Inferior parietal cortex (tissue), 1 donor: ENCODE measurements around the gene TUT4.
A peak's percentile ranks its signal among the peaks of the same experiment; 100 is the strongest.

ENCODE experiments used
- DNase-seq: peaks from one replicate; pipeline ENCODE4 v3.0.0-alpha.2; 2016; ENCODE audit errors: extremely low spot score

Gene TUT4

DNA sequence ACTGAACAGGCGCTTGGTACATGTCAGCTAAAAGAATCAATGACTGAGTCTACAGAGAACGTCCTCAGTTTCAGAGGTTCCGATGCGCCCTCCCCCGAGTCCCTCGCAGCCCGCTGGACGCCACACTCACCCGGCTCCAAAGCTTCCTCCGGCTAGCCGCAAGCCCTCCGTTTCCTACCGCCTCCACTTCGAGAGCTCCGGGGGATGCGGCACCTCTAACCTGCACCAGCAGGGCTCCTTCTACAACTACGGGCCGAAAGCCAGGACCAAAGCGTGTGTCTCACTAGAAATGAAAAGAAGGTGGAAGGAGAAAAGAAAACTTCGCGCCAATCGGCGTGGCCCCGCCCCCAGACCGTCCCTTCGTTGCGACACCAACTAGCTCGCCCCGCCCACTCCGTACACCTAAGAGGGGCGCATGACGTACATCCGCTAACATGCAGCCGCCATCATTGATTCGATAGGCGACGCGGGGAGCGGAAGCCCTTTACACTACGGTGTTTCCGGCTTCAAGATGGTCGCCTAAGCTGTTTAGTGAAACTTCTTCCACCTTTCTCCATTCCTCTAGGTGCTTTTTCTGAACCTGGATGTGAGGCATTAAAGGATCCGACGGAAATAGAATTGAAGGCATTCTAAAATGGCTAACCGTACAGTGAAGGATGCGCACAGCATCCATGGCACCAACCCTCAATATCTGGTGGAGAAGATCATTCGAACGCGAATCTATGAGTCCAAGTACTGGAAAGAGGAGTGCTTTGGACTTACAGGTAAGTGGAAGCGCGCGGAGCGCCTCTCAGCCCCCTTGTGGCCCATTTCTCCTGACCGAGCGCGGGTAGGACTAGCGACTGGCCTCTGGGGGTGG is 148.5 kb downstream of the TUT4 start, which contains the start of the genes ORC1 and PRPF38A:
Gene ORC1 (minus strand): TSS at position 308 of the 859 bp plus-strand sequence. CDS start 2,200 bp downstream, outside the sequence.
Gene PRPF38A (plus strand): TSS at position 487 of the 859 bp plus-strand sequence. CDS start 148 bp downstream, at position 635.
- DNase-seq = peak; percentile 99

DNA sequence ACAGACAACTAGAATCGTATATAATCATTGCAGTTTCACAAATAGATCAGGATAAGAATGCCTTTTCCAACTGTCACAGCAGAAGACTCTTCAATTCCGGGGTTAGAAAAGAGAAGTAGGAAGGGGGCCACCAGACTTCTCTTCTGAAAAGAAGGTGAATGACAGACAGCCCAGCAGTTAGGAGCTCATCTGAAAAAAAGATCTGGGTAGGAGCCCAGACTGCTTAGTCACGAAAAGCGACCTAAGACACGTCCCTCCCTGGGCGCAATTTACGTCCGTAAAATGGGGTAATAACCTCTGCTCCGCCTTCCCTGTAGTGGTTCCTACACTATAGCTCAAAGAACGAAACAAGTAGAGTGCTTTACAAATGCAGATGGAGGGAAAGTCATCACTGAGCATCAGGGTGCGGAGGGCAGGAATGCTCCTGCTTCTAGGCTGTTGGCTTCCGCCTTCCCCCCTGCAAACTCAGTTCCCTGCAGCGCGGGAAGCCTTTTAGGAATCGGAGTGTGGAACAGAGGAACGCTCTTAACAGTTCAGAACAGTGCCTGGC is 149.3 kb downstream of the TUT4 start:
- DNase-seq = no peak

DNA sequence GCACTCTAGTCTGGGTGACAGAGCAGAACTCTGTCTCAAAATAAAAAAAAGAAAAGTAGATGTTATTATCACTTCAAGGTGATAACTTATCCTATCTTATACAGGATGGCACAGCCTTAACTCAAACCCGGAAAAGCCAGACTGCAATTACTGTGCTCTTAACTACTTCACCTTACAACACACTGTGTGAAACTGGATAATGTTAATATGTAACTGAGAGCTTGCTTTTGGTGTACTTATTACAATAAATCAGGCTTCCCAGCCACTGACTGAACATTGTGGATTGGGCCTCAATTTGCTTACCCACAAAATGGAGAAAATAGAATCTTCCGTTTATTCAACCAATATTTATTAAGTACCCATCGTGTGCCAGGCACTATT is 150.0 kb downstream of the TUT4 start:
- DNase-seq = no peak

DNA sequence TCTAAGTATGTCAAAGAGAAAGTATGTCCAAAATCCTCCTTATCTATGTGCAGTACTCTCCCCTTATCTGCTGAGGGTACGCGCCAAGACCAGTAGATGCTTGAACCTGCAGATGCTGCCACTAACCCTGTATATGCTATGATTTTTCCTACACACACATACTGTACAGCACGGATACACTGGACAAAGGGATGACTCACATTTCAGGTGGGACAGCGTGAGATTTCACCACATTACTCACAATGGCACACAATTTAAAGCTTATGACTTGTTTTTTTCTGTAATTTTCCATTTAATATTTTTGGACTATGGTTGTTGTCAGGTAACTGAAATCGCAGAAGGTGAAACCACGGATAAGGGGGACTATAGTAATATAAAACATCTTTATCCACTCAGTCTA is 152.8 kb downstream of the TUT4 start:
- no peak for DNase-seq

DNA sequence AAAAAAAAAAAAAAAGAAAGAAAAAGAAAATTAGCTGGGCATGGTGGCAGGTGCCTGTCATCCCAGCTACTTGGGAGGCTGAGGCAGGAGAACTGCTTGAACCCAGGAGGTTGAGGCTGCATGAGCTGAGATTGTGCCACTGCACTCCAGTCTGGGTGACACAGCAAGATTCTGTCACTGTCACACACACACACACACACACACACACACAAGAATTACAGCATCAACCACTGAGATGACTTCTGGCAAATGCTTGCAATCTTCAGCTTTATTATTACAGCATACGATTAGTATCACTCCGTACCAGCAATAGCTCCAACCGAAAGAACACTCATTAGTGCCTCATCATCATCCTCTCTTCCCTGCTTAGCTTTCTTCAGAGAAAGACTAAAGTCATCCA is 153.3 kb downstream of the TUT4 start:
- DNase-seq = no peak

DNA sequence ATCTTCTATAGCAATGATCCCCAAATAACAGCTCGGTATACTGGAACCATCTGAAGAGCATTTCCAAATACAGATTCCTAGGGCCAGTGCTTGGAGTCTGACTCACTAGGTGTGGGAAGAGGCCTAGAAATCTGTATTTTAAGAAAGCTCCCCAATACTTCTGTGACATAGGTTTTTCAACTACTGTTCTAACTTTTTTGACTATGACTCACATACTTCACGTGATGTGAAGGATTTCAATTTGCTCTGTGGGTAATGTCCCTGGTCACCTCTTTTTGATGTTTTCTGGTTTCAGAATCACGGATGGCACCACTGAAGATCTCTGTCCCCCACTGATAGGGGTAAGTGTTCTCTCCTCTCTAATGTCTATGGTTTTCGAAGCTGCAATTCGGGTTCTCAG is 159.7 kb downstream of the TUT4 start:
- DNase-seq = no peak

DNA sequence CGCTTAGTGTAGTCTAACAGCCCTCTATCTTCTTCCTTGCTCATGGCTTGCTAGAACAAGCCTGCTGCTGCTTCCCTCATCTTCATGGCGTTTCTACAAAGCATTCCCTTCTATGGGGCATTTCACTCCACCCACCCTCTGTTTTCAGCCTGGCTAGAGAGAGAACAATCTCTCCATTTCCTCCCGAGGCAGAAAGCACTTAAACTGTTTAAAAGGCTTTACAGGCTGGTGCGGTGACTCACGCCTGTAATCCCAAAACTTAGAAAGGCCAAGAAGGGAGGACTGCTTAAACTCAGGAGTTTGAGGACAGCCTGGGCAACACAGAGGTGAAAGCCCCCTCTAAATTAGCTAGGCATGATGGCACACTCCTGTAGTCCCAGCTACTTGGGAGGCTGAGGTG is 166.4 kb downstream of the TUT4 start:
- no peak for DNase-seq

DNA sequence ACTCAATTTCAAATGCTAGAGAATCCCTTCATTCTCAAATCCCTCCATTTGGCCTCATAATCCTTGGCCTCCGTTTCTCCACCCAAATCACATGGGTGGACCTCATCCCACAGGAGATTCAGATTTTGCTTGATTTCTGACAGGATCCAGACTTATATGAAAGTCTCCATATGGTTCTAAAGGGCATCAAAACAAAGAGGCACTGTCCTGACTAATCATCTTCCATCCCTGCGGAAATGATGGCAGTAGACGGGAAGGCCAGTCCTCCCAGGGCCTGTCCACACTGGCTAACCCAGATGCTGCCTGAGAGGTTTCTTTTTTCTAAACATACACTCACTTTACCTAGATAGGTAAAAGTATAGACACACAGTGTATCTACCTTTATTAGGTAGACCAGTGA is 167.5 kb downstream of the TUT4 start:
- DNase-seq = no peak
